HCT116 (cell line): ENCODE results near the gene SIK3. TPM values are rescaled to one million over a fixed set of nuclear protein-coding genes. Genes with fewer than 3 reads are reported as not detected.

Experiments used
- ATAC-seq: fragments of 200-7000 bp; cut with Tn5 transposase; 2 replicates; pipeline ENCODE4 v1.9.1; 2020; ENCODE audit warnings: mild to moderate bottlenecking, moderate library complexity
- BruUV-seq: library from RNA; stranded (reverse); fragments of 400-500 nt; replicated peaks from 2 replicates; lab custom pipeline; 2021; lab: Mats Ljungman, UMichigan
- CTCF ChIA-PET: fragments of 300-600 bp; sonication (Branson Sonifier 250); formaldehyde crosslinking; loops from one replicate; lab custom pipeline; 2021; ENCODE audit warnings: antibody characterized with exemption; lab: Charles Lee
- POLR2A ChIA-PET: fragments of 300-600, 350-600 bp; sonication (Branson Sonifier 250); formaldehyde crosslinking; loops from one replicate; lab custom pipeline; 2021; ENCODE audit warnings: antibody characterized with exemption; lab: Charles Lee
- RAD21 ChIA-PET, 2 experiments: fragments of 300-600 bp; sonication (Branson Sonifier 250); formaldehyde crosslinking; loops; one replicate each; lab custom pipeline; 2023; ENCODE audit warnings: low total read pairs in 2 of 2; ENCODE audit not compliant: uncharacterized antibody in 2 of 2, unreplicated experiment in 2 of 2, low non-redundant PET in 1 of 2; lab: Charles Lee
- DNase-seq: peaks from one replicate; pipeline ENCODE4 v3.0.0-alpha.2; 2010; ENCODE audit warnings: low read depth, low spot score
- H2AFZ ChIP-seq: fragments of 200-600 bp; shearing (Covaris generic), sonication (generic); 2 replicates; pipeline ENCODE4 v1.6.1; 2017; ENCODE audit warnings: low read depth, mixed run types, mixed read lengths, antibody characterized with exemption, low read length; ENCODE audit not compliant: poor library complexity, severe bottlenecking
- H3K27ac ChIP-seq: 2 replicates; pipeline ENCODE4 v1.5.1; 2012; ENCODE audit warnings: low read depth, low read length
- H3K27me3 ChIP-seq: fragments of 200-600 bp; sonication (generic); 2 replicates; pipeline ENCODE4 v1.6.1; 2016; ENCODE audit warnings: mixed run types, low read length, mixed read lengths; ENCODE audit not compliant: insufficient read depth
- H3K36me3 ChIP-seq, 2 experiments: fragments of 200-500 bp in 1 of 2; fragments of 200-600 bp in 1 of 2; sonication (Bioruptor generic) in 1 of 2; sonication (generic) in 1 of 2; 2 replicates each; pipeline versions ENCODE4 v1.5.1 to v1.6.1; 2014 to 2016; ENCODE audit warnings: low read length in 2 of 2, inconsistent platforms in 1 of 2, mixed read lengths in 1 of 2, mixed run types in 1 of 2; ENCODE audit not compliant: insufficient read depth in 2 of 2, control insufficient read depth in 1 of 2
- H3K4me1 ChIP-seq, 2 experiments: fragments of 200-600 bp in 1 of 2; sonication (generic) in 1 of 2; 2 replicates each; pipeline versions ENCODE4 v1.5.1 to v1.6.1; 2012 to 2017; ENCODE audit warnings: low read length in 2 of 2, inconsistent platforms in 1 of 2, mild to moderate bottlenecking in 1 of 2, mixed read lengths in 1 of 2, mixed run types in 1 of 2, moderate library complexity in 1 of 2; ENCODE audit not compliant: insufficient read depth in 2 of 2, control insufficient read depth in 1 of 2
- H3K4me2 ChIP-seq: fragments of 200-600 bp; sonication (generic); 2 replicates; pipeline ENCODE4 v1.6.1; 2017; ENCODE audit warnings: mixed run types, low read length, mixed read lengths
- H3K4me3 ChIP-seq, 2 experiments: fragments of 200-600 bp in 1 of 2; sonication (generic) in 1 of 2; replicated peaks in 1 of 2; 2 replicates each; pipeline ENCODE4 v1.5.1; 2011 to 2016; ENCODE audit warnings: low read length in 2 of 2, control low read depth in 1 of 2, low read depth in 1 of 2, mild to moderate bottlenecking in 1 of 2, mixed read lengths in 1 of 2, mixed run types in 1 of 2
- H3K79me2 ChIP-seq: fragments of 200-600 bp; sonication (generic); 2 replicates; pipeline ENCODE4 v1.6.1; 2017; ENCODE audit warnings: mild to moderate bottlenecking, mixed run types, low read length, moderate library complexity, mixed read lengths; ENCODE audit not compliant: insufficient read depth
- H3K9ac ChIP-seq: fragments of 200-600 bp; sonication (generic); 2 replicates; pipeline ENCODE4 v1.6.1; 2016; ENCODE audit warnings: low read length, mixed read lengths
- H3K9me2 ChIP-seq: fragments of 200-600 bp; sonication (generic), shearing (Covaris generic); 2 replicates; pipeline ENCODE4 v1.6.1; 2017; ENCODE audit warnings: mixed run types, mild to moderate bottlenecking, moderate library complexity; ENCODE audit not compliant: insufficient read depth
- H3K9me3 ChIP-seq, 2 experiments: fragments of 200-500 bp in 1 of 2; fragments of 200-600 bp in 1 of 2; sonication (Bioruptor generic) in 1 of 2; sonication (generic) in 1 of 2; 2 replicates each; pipeline ENCODE4 v1.6.1; 2014 to 2017; ENCODE audit warnings: low read length in 2 of 2, mixed read lengths in 2 of 2, inconsistent platforms in 1 of 2, low read depth in 1 of 2, mild to moderate bottlenecking in 1 of 2, mixed run types in 1 of 2, moderate library complexity in 1 of 2; ENCODE audit not compliant: control insufficient read depth in 1 of 2, insufficient read depth in 1 of 2
- H4K20me1 ChIP-seq: fragments of 200-600 bp; sonication (generic), shearing (Covaris generic); 2 replicates; pipeline ENCODE4 v1.6.1; 2017; ENCODE audit warnings: mixed run types, mild to moderate bottlenecking, moderate library complexity; ENCODE audit not compliant: insufficient read depth
- CBX3 ChIP-seq: IDR thresholded peaks from 2 replicates; pipeline ENCODE4 v1.6.1; 2012; ENCODE audit warnings: low read depth
- CEBPB ChIP-seq: IDR thresholded peaks from 2 replicates; pipeline ENCODE4 v1.6.1; 2012; ENCODE audit warnings: low read depth
- EGR1 ChIP-seq: IDR thresholded peaks from 2 replicates; pipeline ENCODE4 v1.6.1; 2012; ENCODE audit warnings: low read depth
- ELF1 ChIP-seq: IDR thresholded peaks from 2 replicates; pipeline ENCODE4 v1.6.1; 2012; ENCODE audit warnings: low read depth, borderline replicate concordance
- JUND ChIP-seq: IDR thresholded peaks from 2 replicates; pipeline ENCODE4 v1.6.1; 2012
- POLR2A ChIP-seq: IDR thresholded peaks from 2 replicates; pipeline ENCODE4 v1.7.0; 2011; ENCODE audit warnings: borderline replicate concordance; ENCODE audit not compliant: insufficient read depth, insufficient read length; ENCODE audit errors: extremely low read depth
- POLR2AphosphoS5 ChIP-seq: IDR thresholded peaks from 2 replicates; pipeline ENCODE4 v1.6.1; 2011; ENCODE audit warnings: mild to moderate bottlenecking, low read depth, low read length, moderate library complexity
- RAD21 ChIP-seq: IDR thresholded peaks from 2 replicates; pipeline ENCODE4 v1.6.1; 2012; ENCODE audit warnings: low read depth, mild to moderate bottlenecking
- SIN3A ChIP-seq: IDR thresholded peaks from 2 replicates; pipeline ENCODE4 v1.6.1; 2012; ENCODE audit warnings: low read depth
- TCF7L2 ChIP-seq: IDR thresholded peaks from 2 replicates; pipeline ENCODE4 v1.7.0; 2011; ENCODE audit warnings: borderline replicate concordance, inconsistent platforms; ENCODE audit not compliant: insufficient read depth, insufficient read length; ENCODE audit errors: extremely low read depth
- YY1 ChIP-seq: IDR thresholded peaks from 2 replicates; pipeline ENCODE4 v1.6.1; 2011; ENCODE audit warnings: low read length, low read depth, moderate library complexity, mild to moderate bottlenecking; ENCODE audit not compliant: insufficient replicate concordance; ENCODE audit errors: extremely low read depth
- intact Hi-C: fragments of 100-400 bp; cut with micrococcal nuclease; formaldehyde crosslinking; loops from 2 replicates; pipeline ENCODE4 v1.10.0; 2022
- total RNA-seq: library from RNA; stranded (reverse); gene quantifications from one replicate; pipeline ENCODE4 v1.2.1, GENCODE V29; 2021; ENCODE audit not compliant: unreplicated experiment
- TF ChIP-seq, protein P1 (sequence below): IDR thresholded peaks from 2 replicates; pipeline ENCODE4 v1.6.1; 2012; ENCODE audit warnings: low read depth
- TF ChIP-seq, protein P2 (sequence below): IDR thresholded peaks from 2 replicates; pipeline ENCODE4 v1.6.1; 2011; ENCODE audit warnings: mild to moderate bottlenecking, low read length, moderate library complexity; ENCODE audit not compliant: insufficient replicate concordance; ENCODE audit errors: extremely low read depth
- TF ChIP-seq, protein P3 (sequence below): IDR thresholded peaks from 2 replicates; pipeline ENCODE4 v1.6.1; 2012

SIK3 gene
- total RNA-seq, 1 experiment from 2014 or later = 21.0 TPM

DNA sequence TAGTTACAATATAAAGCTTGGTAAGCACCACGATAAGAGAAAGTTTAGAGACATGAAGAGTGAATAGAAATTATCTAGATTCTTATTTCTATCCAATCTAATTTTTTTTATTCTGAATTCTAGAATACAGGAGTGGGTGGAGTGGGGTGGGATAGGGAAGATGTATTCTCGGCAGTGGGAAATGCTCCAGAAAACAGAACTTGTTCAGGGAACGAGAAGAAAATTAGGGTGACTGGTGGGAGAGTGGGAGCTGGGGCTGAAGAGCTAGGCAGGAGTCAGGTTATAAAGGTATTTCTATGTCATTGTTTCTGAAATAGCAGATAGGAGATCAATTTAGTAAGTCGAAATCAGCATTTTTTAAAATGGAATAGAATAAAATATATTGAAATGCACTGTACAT is 207.6 kb downstream of the SIK3 start:
- Histone ChIP-seq H3K9me2 (no peaks in the 10 kb centered on the region), H3K4me3 (no peak overlapping the region), H2AFZ (no peak overlapping the region), H3K4me2 (no peak overlapping the region), H4K20me1 (no peaks in the 10 kb centered on the region), H3K9ac (no peak overlapping the region), H3K36me3 (no peaks in the 10 kb centered on the region), H3K27ac (no peak overlapping the region), H3K9me3 (no peaks in the 10 kb centered on the region), H3K27me3 (no peaks in the 10 kb centered on the region), H3K4me1 (no peaks in the 10 kb centered on the region), H3K79me2 (no peaks in the 10 kb centered on the region)
- BruUV-seq = no TSS peak
- DNase-seq = no peak
- ChIA-PET CTCF (no interaction called here), POLR2A (no interaction called here), RAD21 (no interaction called here)
- TF ChIP-seq JUND (no peak), EGR1 (no peak)
- no peak for ATAC-seq
- intact Hi-C loops = no loop called here

DNA sequence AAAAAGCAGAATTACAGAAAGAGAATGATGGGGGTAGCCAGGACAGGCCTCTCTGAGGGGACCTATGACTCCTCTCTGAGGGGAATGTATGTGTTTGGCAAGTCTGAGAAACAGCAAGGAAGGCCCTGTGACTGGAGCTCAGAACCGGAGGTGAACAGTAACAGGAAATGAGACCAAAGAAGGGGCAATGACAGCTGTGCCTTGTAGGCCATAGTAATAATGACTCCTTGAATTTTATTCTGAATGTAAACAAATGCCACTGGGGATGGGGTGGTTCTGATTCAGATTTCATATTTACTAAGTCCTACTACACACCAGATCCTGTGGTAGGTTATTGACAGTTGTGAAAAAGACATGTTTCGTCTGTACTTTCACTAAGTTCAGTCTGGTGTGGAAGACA is 208.0 kb downstream of the SIK3 start:
- ChIA-PET RAD21 (no interaction called here), POLR2A (no interaction called here), CTCF (no interaction called here)
- DNase-seq (no peak), ATAC-seq (no peak)
- H3K27ac ChIP-seq = no peak overlapping the region
- H3K4me1 ChIP-seq = no peaks in the 10 kb centered on the region
- no peaks in the 10 kb centered on the region for H3K36me3 ChIP-seq
- no peaks in the 10 kb centered on the region for H3K9me2 ChIP-seq
- intact Hi-C loops = no loop called here
- H4K20me1 ChIP-seq = no peaks in the 10 kb centered on the region
- no peak overlapping the region for H2AFZ ChIP-seq
- H3K9me3 ChIP-seq = no peaks in the 10 kb centered on the region
- no peak overlapping the region for H3K9ac ChIP-seq
- H3K79me2 ChIP-seq = no peaks in the 10 kb centered on the region
- no TSS peak for BruUV-seq
- no peak overlapping the region for H3K4me2 ChIP-seq
- H3K4me3 ChIP-seq = no peak overlapping the region
- no peaks in the 10 kb centered on the region for H3K27me3 ChIP-seq
- no peak for TF ChIP-seq CEBPB
- no peak for TF ChIP-seq POLR2A
- no peak for TF ChIP-seq RAD21
- TF ChIP-seq, protein P1, sequence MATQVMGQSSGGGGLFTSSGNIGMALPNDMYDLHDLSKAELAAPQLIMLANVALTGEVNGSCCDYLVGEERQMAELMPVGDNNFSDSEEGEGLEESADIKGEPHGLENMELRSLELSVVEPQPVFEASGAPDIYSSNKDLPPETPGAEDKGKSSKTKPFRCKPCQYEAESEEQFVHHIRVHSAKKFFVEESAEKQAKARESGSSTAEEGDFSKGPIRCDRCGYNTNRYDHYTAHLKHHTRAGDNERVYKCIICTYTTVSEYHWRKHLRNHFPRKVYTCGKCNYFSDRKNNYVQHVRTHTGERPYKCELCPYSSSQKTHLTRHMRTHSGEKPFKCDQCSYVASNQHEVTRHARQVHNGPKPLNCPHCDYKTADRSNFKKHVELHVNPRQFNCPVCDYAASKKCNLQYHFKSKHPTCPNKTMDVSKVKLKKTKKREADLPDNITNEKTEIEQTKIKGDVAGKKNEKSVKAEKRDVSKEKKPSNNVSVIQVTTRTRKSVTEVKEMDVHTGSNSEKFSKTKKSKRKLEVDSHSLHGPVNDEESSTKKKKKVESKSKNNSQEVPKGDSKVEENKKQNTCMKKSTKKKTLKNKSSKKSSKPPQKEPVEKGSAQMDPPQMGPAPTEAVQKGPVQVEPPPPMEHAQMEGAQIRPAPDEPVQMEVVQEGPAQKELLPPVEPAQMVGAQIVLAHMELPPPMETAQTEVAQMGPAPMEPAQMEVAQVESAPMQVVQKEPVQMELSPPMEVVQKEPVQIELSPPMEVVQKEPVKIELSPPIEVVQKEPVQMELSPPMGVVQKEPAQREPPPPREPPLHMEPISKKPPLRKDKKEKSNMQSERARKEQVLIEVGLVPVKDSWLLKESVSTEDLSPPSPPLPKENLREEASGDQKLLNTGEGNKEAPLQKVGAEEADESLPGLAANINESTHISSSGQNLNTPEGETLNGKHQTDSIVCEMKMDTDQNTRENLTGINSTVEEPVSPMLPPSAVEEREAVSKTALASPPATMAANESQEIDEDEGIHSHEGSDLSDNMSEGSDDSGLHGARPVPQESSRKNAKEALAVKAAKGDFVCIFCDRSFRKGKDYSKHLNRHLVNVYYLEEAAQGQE = no peak
- TF ChIP-seq YY1 = no peak
- no peak for TF ChIP-seq SIN3A
- no peak for TF ChIP-seq TCF7L2
- TF ChIP-seq, protein P2, sequence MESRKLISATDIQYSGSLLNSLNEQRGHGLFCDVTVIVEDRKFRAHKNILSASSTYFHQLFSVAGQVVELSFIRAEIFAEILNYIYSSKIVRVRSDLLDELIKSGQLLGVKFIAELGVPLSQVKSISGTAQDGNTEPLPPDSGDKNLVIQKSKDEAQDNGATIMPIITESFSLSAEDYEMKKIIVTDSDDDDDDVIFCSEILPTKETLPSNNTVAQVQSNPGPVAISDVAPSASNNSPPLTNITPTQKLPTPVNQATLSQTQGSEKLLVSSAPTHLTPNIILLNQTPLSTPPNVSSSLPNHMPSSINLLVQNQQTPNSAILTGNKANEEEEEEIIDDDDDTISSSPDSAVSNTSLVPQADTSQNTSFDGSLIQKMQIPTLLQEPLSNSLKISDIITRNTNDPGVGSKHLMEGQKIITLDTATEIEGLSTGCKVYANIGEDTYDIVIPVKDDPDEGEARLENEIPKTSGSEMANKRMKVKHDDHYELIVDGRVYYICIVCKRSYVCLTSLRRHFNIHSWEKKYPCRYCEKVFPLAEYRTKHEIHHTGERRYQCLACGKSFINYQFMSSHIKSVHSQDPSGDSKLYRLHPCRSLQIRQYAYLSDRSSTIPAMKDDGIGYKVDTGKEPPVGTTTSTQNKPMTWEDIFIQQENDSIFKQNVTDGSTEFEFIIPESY = no peak
- TF ChIP-seq POLR2AphosphoS5 = no peak
- TF ChIP-seq EGR1 = no peak
- no peak for TF ChIP-seq CBX3
- TF ChIP-seq, protein P3, sequence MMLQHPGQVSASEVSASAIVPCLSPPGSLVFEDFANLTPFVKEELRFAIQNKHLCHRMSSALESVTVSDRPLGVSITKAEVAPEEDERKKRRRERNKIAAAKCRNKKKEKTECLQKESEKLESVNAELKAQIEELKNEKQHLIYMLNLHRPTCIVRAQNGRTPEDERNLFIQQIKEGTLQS = no peak
- no peak for TF ChIP-seq ELF1
